Astrocyte (in vitro differentiated cells and primary cell): ENCODE data around the gene DCLK1.

Experiments
- EZH2 ChIP-seq: IDR thresholded peaks from 2 replicates; pipeline ENCODE4 v1.6.1; 2012; ENCODE audit warnings: mild to moderate bottlenecking, low read length, inconsistent platforms; ENCODE audit not compliant: insufficient read depth
- TF ChIP-seq, protein P1 (sequence below): IDR thresholded peaks from 2 replicates; pipeline ENCODE4 v1.5.1; 2011; ENCODE audit warnings: low read depth, mild to moderate bottlenecking, inconsistent platforms, low read length, moderate library complexity; ENCODE audit not compliant: insufficient read depth

- TF ChIP-seq, protein P1, sequence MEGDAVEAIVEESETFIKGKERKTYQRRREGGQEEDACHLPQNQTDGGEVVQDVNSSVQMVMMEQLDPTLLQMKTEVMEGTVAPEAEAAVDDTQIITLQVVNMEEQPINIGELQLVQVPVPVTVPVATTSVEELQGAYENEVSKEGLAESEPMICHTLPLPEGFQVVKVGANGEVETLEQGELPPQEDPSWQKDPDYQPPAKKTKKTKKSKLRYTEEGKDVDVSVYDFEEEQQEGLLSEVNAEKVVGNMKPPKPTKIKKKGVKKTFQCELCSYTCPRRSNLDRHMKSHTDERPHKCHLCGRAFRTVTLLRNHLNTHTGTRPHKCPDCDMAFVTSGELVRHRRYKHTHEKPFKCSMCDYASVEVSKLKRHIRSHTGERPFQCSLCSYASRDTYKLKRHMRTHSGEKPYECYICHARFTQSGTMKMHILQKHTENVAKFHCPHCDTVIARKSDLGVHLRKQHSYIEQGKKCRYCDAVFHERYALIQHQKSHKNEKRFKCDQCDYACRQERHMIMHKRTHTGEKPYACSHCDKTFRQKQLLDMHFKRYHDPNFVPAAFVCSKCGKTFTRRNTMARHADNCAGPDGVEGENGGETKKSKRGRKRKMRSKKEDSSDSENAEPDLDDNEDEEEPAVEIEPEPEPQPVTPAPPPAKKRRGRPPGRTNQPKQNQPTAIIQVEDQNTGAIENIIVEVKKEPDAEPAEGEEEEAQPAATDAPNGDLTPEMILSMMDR, result no peak
- TF ChIP-seq EZH2, result no peak
Measured at GRCh38 chr13:35732565-35732964, 398.6 kb downstream of the DCLK1 start.
